HG02610 (cell line): ENCODE data around the gene SDK1.

Source experiments
- ATAC-seq: cut with Tn5 transposase; IDR thresholded peaks from one replicate; pipeline ENCODE4 v1.9.1; 2021; ENCODE audit warnings: mild to moderate bottlenecking, moderate library complexity; ENCODE audit not compliant: unreplicated experiment

SDK1 gene

GRCh38 chr7:3453398-3453797 is 152.3 kb downstream of the SDK1 start:
- no peak for ATAC-seq

GRCh38 chr7:3455806-3456595 is 154.9 kb downstream of the SDK1 start:
- ATAC-seq = no peak

GRCh38 chr7:3459111-3459510 is 158.1 kb downstream of the SDK1 start:
- ATAC-seq = no peak

GRCh38 chr7:3461923-3462322 is 160.9 kb downstream of the SDK1 start:
- ATAC-seq = no peak

GRCh38 chr7:3463696-3464095 is 162.6 kb downstream of the SDK1 start:
- ATAC-seq = no peak

- ATAC-seq = no peak
These were observed 164.0 kb downstream of the SDK1 start for GRCh38 chr7:3464900-3465622.

GRCh38 chr7:3466261-3466660 is 165.2 kb downstream of the SDK1 start:
- no peak for ATAC-seq

GRCh38 chr7:3469641-3470040 is 168.6 kb downstream of the SDK1 start:
- no peak for ATAC-seq

- ATAC-seq = no peak
These were observed 179.1 kb downstream of the SDK1 start for GRCh38 chr7:3480197-3480596.

GRCh38 chr7:3481435-3481834 is 180.4 kb downstream of the SDK1 start:
- ATAC-seq = no peak

- ATAC-seq = no peak
These were observed 181.3 kb downstream of the SDK1 start for GRCh38 chr7:3482147-3482921.

GRCh38 chr7:3486841-3487240 is 185.8 kb downstream of the SDK1 start:
- ATAC-seq = no peak

- ATAC-seq = no peak
These were observed 187.8 kb downstream of the SDK1 start for GRCh38 chr7:3488829-3489228.

- no peak for ATAC-seq
These were observed 192.4 kb downstream of the SDK1 start for GRCh38 chr7:3493499-3493898.

GRCh38 chr7:3494947-3495346 is 193.9 kb downstream of the SDK1 start:
- no peak for ATAC-seq

- no peak for ATAC-seq
These were observed 194.5 kb downstream of the SDK1 start for GRCh38 chr7:3495530-3495929.

- ATAC-seq = no peak
These were observed 194.9 kb downstream of the SDK1 start for GRCh38 chr7:3495954-3496353.

GRCh38 chr7:3497796-3498195 is 196.7 kb downstream of the SDK1 start:
- no peak for ATAC-seq

GRCh38 chr7:3501671-3502070 is 200.6 kb downstream of the SDK1 start:
- ATAC-seq = no peak

- ATAC-seq = no peak
These were observed 203.3 kb downstream of the SDK1 start for GRCh38 chr7:3504384-3504783.

- ATAC-seq = no peak
These were observed 209.3 kb downstream of the SDK1 start for GRCh38 chr7:3510101-3511020.
